ENCODE results near the gene COL6A3. TPM values are rescaled to one million over a fixed set of nuclear protein-coding genes. Genes with fewer than 3 reads are reported as not detected.

The COL6A3 gene
- total and polyA plus RNA-seq, 2 of the 13 experiments (the other 11 are each of a cell fraction or from before 2014, with no cell fraction given): 0.03 TPM; not detected in 1

DNA sequence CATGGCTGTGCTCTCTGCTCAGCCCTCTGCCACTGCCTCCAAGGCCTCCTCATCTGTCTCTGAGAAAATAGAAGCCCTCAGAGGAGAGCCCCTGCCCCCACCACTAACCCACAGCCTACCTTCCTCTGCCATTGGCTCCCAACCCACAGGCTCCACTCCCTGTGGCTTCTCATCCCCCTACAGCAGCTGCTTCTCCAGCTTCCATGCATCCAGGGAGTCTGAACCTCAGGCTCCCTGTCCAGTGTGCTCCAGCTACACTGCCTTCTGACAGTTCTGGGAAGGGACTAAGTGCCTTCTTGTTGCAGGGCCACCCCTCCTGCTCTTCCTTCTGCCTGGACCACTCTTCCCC is 29.3 kb downstream of the COL6A3 start (continued):
- no peak for TF ChIP-seq NONO (IDR thresholded peaks at IDR 0.05)
- no peak for TF ChIP-seq NONO (CRISPR knock-in tag; conservative IDR thresholded peaks at IDR 0.05)
- TF ChIP-seq, protein P1, sequence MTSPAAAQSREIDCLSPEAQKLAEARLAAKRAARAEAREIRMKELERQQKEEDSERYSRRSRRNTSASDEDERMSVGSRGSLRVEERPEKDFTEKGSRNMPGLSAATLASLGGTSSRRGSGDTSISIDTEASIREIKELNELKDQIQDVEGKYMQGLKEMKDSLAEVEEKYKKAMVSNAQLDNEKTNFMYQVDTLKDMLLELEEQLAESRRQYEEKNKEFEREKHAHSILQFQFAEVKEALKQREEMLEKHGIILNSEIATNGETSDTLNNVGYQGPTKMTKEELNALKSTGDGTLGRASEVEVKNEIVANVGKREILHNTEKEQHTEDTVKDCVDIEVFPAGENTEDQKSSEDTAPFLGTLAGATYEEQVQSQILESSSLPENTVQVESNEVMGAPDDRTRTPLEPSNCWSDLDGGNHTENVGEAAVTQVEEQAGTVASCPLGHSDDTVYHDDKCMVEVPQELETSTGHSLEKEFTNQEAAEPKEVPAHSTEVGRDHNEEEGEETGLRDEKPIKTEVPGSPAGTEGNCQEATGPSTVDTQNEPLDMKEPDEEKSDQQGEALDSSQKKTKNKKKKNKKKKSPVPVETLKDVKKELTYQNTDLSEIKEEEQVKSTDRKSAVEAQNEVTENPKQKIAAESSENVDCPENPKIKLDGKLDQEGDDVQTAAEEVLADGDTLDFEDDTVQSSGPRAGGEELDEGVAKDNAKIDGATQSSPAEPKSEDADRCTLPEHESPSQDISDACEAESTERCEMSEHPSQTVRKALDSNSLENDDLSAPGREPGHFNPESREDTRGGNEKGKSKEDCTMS (CRISPR knock-in tag; conservative IDR thresholded peaks at IDR 0.05): no peak
- no peak for TF ChIP-seq KLF12 (CRISPR knock-in tag; IDR thresholded peaks at IDR 0.05; ENCODE audit: borderline replicate concordance)
- TF ChIP-seq, protein P2, sequence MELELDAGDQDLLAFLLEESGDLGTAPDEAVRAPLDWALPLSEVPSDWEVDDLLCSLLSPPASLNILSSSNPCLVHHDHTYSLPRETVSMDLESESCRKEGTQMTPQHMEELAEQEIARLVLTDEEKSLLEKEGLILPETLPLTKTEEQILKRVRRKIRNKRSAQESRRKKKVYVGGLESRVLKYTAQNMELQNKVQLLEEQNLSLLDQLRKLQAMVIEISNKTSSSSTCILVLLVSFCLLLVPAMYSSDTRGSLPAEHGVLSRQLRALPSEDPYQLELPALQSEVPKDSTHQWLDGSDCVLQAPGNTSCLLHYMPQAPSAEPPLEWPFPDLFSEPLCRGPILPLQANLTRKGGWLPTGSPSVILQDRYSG (CRISPR knock-in tag; IDR thresholded peaks at IDR 0.05): no peak
- TF ChIP-seq, protein P3, sequence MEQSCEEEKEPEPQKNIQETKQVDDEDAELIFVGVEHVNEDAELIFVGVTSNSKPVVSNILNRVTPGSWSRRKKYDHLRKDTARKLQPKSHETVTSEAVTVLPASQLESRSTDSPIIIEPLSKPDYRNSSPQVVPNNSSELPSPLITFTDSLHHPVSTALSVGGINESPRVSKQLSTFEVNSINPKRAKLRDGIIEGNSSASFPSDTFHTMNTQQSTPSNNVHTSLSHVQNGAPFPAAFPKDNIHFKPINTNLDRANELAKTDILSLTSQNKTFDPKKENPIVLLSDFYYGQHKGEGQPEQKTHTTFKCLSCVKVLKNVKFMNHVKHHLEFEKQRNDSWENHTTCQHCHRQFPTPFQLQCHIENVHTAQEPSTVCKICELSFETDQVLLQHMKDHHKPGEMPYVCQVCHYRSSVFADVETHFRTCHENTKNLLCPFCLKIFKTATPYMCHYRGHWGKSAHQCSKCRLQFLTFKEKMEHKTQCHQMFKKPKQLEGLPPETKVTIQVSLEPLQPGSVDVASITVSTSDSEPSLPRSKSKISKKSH (CRISPR knock-in tag; IDR thresholded peaks at IDR 0.05; ENCODE audit: borderline replicate concordance): no peak
- no peak for TF ChIP-seq ZNF792 (CRISPR knock-in tag; IDR thresholded peaks at IDR 0.05)
- TF ChIP-seq HNF4A (CRISPR knock-in tag; IDR thresholded peaks at IDR 0.05): no peak
- no peak for TF ChIP-seq KLF15 (CRISPR knock-in tag; IDR thresholded peaks at IDR 0.05; ENCODE audit: borderline replicate concordance)
- TF ChIP-seq, protein P4, sequence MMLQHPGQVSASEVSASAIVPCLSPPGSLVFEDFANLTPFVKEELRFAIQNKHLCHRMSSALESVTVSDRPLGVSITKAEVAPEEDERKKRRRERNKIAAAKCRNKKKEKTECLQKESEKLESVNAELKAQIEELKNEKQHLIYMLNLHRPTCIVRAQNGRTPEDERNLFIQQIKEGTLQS (CRISPR knock-in tag; IDR thresholded peaks at IDR 0.05): no peak
- no peak for TF ChIP-seq MAFG (CRISPR knock-in tag; IDR thresholded peaks at IDR 0.05)

All from HepG2 (cell line).